PC-3 (cell line): ENCODE measurements around the gene MCUB.

Source experiments
- EZH2 ChIP-seq: fragments of 300-600 bp; sonication (generic); IDR thresholded peaks from one replicate; pipeline ENCODE4 v1.6.1; 2017; ENCODE audit warnings: antibody characterized with exemption, mild to moderate bottlenecking, low read length; ENCODE audit not compliant: unreplicated experiment
- TF ChIP-seq, protein P1 (sequence below): fragments of 300-600 bp; sonication (generic); conservative IDR thresholded peaks from 2 replicates; pipeline ENCODE4 v1.5.1; 2017; ENCODE audit warnings: antibody characterized with exemption, low read depth, mild to moderate bottlenecking, low read length

DNA sequence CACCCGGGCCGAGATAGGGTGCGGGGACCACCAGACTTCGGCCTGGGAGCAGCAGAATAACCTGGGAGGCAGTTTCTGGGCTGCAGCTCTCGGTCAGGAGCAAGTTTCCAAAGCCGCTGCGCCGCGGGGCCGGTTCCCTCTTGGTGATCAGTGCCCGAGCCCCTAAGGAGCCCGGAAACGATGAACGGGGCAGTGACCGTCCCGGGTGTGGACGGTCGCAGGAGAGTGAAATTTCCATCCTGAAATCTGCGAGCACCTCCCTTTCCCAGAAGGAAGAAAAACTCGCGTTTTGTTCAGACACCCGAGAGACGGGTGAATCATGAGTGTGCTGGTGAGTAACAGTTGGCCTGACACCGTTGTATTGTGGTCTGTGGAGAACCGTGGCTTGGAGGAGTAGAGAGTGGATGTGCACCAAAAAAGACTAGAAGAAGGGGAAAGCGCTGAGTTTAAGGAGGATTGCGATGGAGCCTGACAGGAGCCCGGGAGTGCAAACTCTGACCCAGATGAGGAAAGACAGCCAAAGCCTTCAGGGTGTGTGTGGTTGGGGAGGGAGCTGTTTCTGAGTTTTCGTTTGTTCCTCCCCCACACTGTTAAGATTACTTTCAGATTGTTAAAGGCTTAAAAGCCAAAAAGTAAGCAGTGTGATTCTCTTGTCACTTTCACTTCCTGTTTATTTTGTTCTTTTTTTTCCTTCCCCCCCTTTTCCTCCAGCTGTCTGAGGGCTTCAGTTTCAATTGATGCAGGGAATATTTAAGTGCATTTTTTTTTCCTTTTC is 828 bp downstream of the MCUB start:
- TF ChIP-seq, protein P1, sequence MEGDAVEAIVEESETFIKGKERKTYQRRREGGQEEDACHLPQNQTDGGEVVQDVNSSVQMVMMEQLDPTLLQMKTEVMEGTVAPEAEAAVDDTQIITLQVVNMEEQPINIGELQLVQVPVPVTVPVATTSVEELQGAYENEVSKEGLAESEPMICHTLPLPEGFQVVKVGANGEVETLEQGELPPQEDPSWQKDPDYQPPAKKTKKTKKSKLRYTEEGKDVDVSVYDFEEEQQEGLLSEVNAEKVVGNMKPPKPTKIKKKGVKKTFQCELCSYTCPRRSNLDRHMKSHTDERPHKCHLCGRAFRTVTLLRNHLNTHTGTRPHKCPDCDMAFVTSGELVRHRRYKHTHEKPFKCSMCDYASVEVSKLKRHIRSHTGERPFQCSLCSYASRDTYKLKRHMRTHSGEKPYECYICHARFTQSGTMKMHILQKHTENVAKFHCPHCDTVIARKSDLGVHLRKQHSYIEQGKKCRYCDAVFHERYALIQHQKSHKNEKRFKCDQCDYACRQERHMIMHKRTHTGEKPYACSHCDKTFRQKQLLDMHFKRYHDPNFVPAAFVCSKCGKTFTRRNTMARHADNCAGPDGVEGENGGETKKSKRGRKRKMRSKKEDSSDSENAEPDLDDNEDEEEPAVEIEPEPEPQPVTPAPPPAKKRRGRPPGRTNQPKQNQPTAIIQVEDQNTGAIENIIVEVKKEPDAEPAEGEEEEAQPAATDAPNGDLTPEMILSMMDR = no peak
- TF ChIP-seq EZH2 = no peak
